Epithelial cell of esophagus (primary cell): ENCODE data around the gene TMEM207.
A peak's percentile ranks its signal among the peaks of the same experiment; 100 is the strongest.

Source experiments
- DNase-seq: peaks from one replicate; pipeline ENCODE4 v3.0.0; 2010; ENCODE audit warnings: low read depth
- H3K4me3 ChIP-seq: 2 replicates; pipeline ENCODE4 v1.5.1; 2011; ENCODE audit warnings: mild to moderate bottlenecking, low read length, control low read depth
- CTCF ChIP-seq: IDR thresholded peaks from 2 replicates; pipeline ENCODE4 v1.5.1; 2011; ENCODE audit warnings: low read depth, mild to moderate bottlenecking, low read length, control low read depth, inconsistent platforms; ENCODE audit not compliant: insufficient read depth; ENCODE audit errors: missing control alignments

TMEM207 gene

GRCh38 chr3:190446573-190447279, 3.0 kb downstream of the TMEM207 start:
- H3K4me3 ChIP-seq = no peak overlapping the region
- no peak for TF ChIP-seq CTCF
- DNase-seq = no peak

GRCh38 chr3:190444576-190445145, 5.0 kb downstream of the TMEM207 start:
- no peak overlapping the region for H3K4me3 ChIP-seq
- TF ChIP-seq CTCF = no peak
- no peak for DNase-seq

- H3K4me3 ChIP-seq = no peak overlapping the region
- no peak for TF ChIP-seq CTCF
- no peak for DNase-seq
Measured at GRCh38 chr3:190444006-190444405, 5.7 kb downstream of the TMEM207 start.

GRCh38 chr3:190443257-190443656, 6.4 kb downstream of the TMEM207 start:
- peak; percentile 54 for TF ChIP-seq CTCF
- DNase-seq = no peak
- no peak overlapping the region for H3K4me3 ChIP-seq

- H3K4me3 ChIP-seq = no peak overlapping the region
- no peak for TF ChIP-seq CTCF
- DNase-seq = no peak
Measured at GRCh38 chr3:190442240-190442639, 7.5 kb downstream of the TMEM207 start.

GRCh38 chr3:190436331-190436730, 13.4 kb downstream of the TMEM207 start:
- DNase-seq = no peak
- no peak for TF ChIP-seq CTCF

GRCh38 chr3:190435618-190436017, 14.1 kb downstream of the TMEM207 start:
- DNase-seq = peak; percentile 49
- no peak for TF ChIP-seq CTCF
- no peak overlapping the region for H3K4me3 ChIP-seq

More at GRCh38 chr3:190436331-190436730, 13.4 kb downstream of the TMEM207 start:
- H3K4me3 ChIP-seq = no peak overlapping the region
